AG09309 (cell line): ENCODE results near the gene DNAJB7.
A peak's percentile ranks its signal among the peaks of the same experiment; 100 is the strongest.
"Not testable (repeated sequence)": the region's sequence is repeated elsewhere in the genome, so short reads cannot be mapped to it uniquely, and the experiment has no call there.

Experiments used
- DNase-seq: peaks from one replicate; pipeline ENCODE4 v3.0.0-alpha.2; 2010; ENCODE audit warnings: low read depth
- H3K4me3 ChIP-seq: 2 replicates; pipeline ENCODE4 v1.5.1; 2011; ENCODE audit warnings: mild to moderate bottlenecking, low read depth, low read length, moderate library complexity; ENCODE audit not compliant: control insufficient read depth
- CTCF ChIP-seq: IDR thresholded peaks from 2 replicates; pipeline ENCODE4 v1.5.1; 2011; ENCODE audit warnings: mild to moderate bottlenecking, low read depth, low read length, inconsistent platforms; ENCODE audit not compliant: insufficient read depth, control insufficient read depth; ENCODE audit errors: missing control alignments

The DNAJB7 gene

GRCh38 chr22:40857309-40857855, 4.5 kb downstream of the DNAJB7 start:
- no peak for TF ChIP-seq CTCF
- DNase-seq: no peak
- peak overlapping the region; percentile 93 for H3K4me3 ChIP-seq

- peak within 1 kb of the TSS; percentile 93 for H3K4me3 ChIP-seq
- peak; percentile 21 for TF ChIP-seq CTCF
- peak; percentile 87 for DNase-seq
Measured at GRCh38 chr22:40856513-40857308, 5.2 kb downstream of the DNAJB7 start, which contains the start of the genes ST13 and XPNPEP3. Gene ST13 (minus strand): TSS chr22:40856639. CDS start chr22:40856540, 99 bp downstream. Gene XPNPEP3 (plus strand): TSS chr22:40857148. CDS start chr22:40857182, 34 bp downstream.

- peak overlapping the region; percentile 93 for H3K4me3 ChIP-seq
- DNase-seq: no peak
- no peak for TF ChIP-seq CTCF
Measured at GRCh38 chr22:40855979-40856512, 5.9 kb downstream of the DNAJB7 start.

GRCh38 chr22:40855071-40855978, 6.6 kb downstream of the DNAJB7 start:
- no peak for TF ChIP-seq CTCF
- H3K4me3 ChIP-seq: peak overlapping the region; percentile 93
- DNase-seq: no peak

- no peak overlapping the region for H3K4me3 ChIP-seq
- no peak for DNase-seq
- no peak for TF ChIP-seq CTCF
Measured at GRCh38 chr22:40853961-40854360, 8.0 kb downstream of the DNAJB7 start.

- DNase-seq: no peak
- no peak for TF ChIP-seq CTCF
- H3K4me3 ChIP-seq: no peak overlapping the region
Measured at GRCh38 chr22:40853333-40853732, 8.6 kb downstream of the DNAJB7 start.

- H3K4me3 ChIP-seq, DNase-seq: not testable (repeated sequence)
Measured at GRCh38 chr22:40845816-40846215, 16.1 kb downstream of the DNAJB7 start.
